Measurements from ENCODE around the gene SUV39H1.

SUV39H1 gene

DNA sequence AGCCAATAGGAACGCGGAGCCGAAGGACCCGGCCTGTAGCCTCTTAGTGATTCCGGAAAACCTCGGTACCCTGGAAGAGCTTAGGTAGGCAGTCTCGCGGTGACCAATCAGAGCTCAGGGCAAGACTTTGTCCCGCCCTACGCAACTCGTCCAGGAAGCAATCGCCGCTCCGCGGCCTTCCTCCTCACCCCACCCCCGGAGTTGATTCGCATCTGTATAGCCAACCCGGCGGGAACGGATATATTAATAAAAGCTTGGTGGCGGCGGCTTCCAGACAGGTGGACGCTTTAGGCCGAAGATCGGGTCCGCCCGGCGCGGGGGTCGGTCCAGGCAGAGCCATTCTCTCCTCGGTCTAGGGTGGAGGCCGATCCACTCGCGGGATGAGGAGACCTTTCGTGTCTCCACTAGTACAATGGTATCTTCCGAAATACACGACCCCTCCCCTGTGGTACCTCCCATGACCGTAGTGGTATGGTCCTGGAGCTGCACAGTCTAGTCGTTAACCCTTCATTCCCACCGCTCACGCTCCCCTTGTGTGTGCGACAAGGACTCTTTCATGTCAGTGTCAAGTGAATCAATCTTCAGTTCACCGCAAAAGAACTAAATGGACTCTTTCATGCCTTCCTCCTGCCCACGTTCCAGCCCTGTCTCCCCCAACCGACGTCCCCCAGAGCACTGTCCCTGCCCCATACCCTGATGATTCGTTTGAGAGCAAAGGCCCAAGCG is 40.8 kb downstream of the SUV39H1 start:
- no peaks in the 10 kb centered on the region for H3K27me3 ChIP-seq
- no peaks in the 10 kb centered on the region for H3K36me3 ChIP-seq
- H3K4me3 ChIP-seq = peak overlapping the region; percentile 66 to 67
- H3K27ac ChIP-seq = peak overlapping the region; percentile 85 to 92
- H3K4me1 ChIP-seq = peaks cover 0 to 5% (median 0%) of the 10 kb centered on the region in 4 donors
- TF ChIP-seq, protein P1, sequence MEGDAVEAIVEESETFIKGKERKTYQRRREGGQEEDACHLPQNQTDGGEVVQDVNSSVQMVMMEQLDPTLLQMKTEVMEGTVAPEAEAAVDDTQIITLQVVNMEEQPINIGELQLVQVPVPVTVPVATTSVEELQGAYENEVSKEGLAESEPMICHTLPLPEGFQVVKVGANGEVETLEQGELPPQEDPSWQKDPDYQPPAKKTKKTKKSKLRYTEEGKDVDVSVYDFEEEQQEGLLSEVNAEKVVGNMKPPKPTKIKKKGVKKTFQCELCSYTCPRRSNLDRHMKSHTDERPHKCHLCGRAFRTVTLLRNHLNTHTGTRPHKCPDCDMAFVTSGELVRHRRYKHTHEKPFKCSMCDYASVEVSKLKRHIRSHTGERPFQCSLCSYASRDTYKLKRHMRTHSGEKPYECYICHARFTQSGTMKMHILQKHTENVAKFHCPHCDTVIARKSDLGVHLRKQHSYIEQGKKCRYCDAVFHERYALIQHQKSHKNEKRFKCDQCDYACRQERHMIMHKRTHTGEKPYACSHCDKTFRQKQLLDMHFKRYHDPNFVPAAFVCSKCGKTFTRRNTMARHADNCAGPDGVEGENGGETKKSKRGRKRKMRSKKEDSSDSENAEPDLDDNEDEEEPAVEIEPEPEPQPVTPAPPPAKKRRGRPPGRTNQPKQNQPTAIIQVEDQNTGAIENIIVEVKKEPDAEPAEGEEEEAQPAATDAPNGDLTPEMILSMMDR (IDR thresholded peaks at IDR 0.05) = no peak
- intact Hi-C loops (cut with DNase I; ENCODE audit: low total_unique reads) = loop anchor here (5.0 kb wide), 1 partner anchor 65 kb away; the partner anchor contains the start of gene HDAC6
- peak; percentile 87 to 94 for DNase-seq
- H3K9me3 ChIP-seq = no peaks in the 10 kb centered on the region

DNA sequence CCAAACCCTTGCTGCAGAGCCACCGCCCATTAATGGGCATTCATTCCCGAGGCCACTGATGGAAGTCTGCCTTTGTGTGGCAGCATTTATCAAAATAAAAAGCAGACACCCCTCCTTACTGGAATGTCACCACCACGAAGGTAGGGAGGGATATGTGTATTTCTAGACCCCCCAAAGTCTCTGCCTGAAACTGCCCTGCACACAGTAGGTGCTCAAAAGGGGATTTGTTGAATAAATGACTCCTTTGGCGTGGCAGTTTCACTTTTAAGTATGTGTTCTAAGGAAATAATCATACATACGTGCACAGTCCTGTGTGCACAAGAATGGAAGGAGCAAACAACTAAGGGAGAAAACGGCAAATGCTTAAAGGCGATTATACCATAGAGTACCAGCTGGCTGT is 41.4 kb downstream of the SUV39H1 start:
- Histone ChIP-seq H3K27me3 (no peaks in the 10 kb centered on the region), H3K9me3 (no peaks in the 10 kb centered on the region), H3K4me1 (peaks cover 0 to 5% (median 0%) of the 10 kb centered on the region in 4 donors), H3K27ac (peak overlapping the region; percentile 85 to 92), H3K36me3 (no peaks in the 10 kb centered on the region), H3K4me3 (peak overlapping the region; percentile 66 to 67)
- intact Hi-C loops (cut with DNase I; ENCODE audit: low total_unique reads) = loop anchor here (5.0 kb wide), 1 partner anchor 64 kb away; the partner anchor contains the start of gene HDAC6
- TF ChIP-seq, protein P1 (IDR thresholded peaks at IDR 0.05) = no peak
- DNase-seq = no peak

DNA sequence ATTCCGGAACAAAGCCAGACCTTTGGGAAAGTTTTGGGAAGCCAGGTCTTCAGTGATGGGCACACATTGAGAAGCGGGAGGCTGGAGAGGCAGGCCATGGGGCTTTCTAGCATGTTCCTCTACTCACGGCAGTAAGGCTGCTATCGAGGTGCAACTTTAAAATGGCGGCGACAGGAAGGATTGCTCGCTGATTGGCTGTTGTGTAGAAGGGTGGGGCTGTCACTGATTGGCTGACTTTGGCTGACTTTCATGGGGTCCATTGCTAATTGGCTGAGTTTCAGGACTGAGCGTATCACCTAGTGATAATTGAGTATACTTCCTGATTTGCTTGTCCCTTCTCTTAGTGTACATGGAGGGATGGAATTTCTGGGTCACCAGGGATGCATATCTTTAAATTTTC is 45.3 kb downstream of the SUV39H1 start:
- no peak for DNase-seq
- Histone ChIP-seq H3K4me1 (peaks cover 0 to 5% (median 0%) of the 10 kb centered on the region in 4 donors), H3K36me3 (no peaks in the 10 kb centered on the region), H3K27me3 (no peaks in the 10 kb centered on the region), H3K4me3 (no peak overlapping the region), H3K27ac (no peak overlapping the region), H3K9me3 (no peaks in the 10 kb centered on the region)
- TF ChIP-seq, protein P1 (IDR thresholded peaks at IDR 0.05) = no peak
- intact Hi-C loops (cut with DNase I; ENCODE audit: low total_unique reads) = no loop called here

DNA sequence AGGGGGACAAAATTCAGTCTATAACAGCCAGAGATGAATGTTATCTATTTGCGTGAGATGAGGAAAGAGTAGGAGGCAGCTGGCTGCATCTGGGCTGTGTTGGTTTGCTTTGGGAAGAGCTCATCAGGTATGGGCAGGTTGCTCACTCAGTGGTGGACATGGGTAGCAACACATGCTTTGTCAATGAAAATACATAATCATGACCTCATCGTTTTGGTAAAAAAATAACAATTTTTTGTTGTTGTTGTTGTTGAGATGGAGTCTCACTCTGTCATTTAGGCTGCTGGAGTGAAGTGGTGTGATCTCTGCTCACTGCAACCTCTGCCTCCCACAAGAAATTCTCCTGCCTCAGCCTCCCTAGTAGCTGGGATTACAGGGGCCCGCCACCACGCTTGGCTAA is 48.7 kb downstream of the SUV39H1 start:
- TF ChIP-seq, protein P1 (IDR thresholded peaks at IDR 0.05) = no peak
- no peaks in the 10 kb centered on the region for H3K9me3 ChIP-seq
- H3K4me1 ChIP-seq = no peaks in the 10 kb centered on the region
- H3K27me3 ChIP-seq = no peaks in the 10 kb centered on the region
- intact Hi-C loops (cut with DNase I; ENCODE audit: low total_unique reads) = no loop called here
- H3K27ac ChIP-seq = no peak overlapping the region
- H3K36me3 ChIP-seq = no peaks in the 10 kb centered on the region
- no peak overlapping the region for H3K4me3 ChIP-seq
- DNase-seq = no peak

DNA sequence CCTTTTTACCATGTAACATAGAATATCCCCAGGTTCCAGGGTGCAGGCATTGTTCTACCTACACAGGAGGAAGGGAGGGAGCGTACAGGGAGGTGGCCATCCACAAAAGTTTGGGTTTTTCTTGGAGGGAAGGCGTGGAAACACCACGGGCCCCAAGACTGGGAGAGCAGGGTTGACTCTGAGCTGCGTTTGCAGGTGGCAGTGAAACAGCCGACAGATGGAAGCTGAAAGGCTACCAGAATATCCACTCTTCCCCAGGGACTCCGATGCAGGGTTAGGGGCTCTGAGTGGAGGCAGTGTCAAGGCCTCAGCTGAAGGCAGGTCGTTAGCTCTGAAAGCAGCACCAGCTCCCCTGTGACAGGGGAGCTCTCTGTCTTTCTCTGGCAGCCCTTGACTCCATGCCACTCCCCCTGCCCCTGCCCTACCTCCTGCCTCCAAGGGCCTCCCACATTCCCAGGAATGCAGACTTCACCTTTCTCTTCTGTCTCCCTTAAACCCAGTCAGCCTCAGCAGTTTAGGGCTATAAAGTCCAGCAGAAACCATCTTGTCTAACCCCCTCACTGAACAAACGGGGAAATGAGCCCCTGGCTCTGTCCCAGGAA is 51.0 kb downstream of the SUV39H1 start:
- intact Hi-C loops (cut with DNase I; ENCODE audit: low total_unique reads) = no loop called here
- Histone ChIP-seq H3K4me3 (no peak overlapping the region), H3K36me3 (no peaks in the 10 kb centered on the region), H3K27ac (no peak overlapping the region), H3K27me3 (no peaks in the 10 kb centered on the region), H3K4me1 (no peaks in the 10 kb centered on the region), H3K9me3 (no peaks in the 10 kb centered on the region)
- TF ChIP-seq, protein P1 (IDR thresholded peaks at IDR 0.05) = no peak
- DNase-seq = no peak
